OCI-LY7 (cell line): ENCODE results near the gene TRIM9.

Experiments used
- EZH2phosphoT487 ChIP-seq: fragments of 200-600 bp; sonication (generic); IDR thresholded peaks from 2 replicates; pipeline ENCODE4 v1.6.1; 2018; ENCODE audit warnings: low read depth, borderline replicate concordance, mild to moderate bottlenecking, mixed run types, antibody characterized with exemption, low read length, moderate library complexity, mixed read lengths
- TF ChIP-seq, protein P1 (sequence below): fragments of 200-600 bp; sonication (generic); conservative IDR thresholded peaks from 2 replicates; pipeline ENCODE4 v1.5.1; 2014; ENCODE audit warnings: mild to moderate bottlenecking, antibody characterized with exemption, low read length, moderate library complexity, mixed read lengths

DNA sequence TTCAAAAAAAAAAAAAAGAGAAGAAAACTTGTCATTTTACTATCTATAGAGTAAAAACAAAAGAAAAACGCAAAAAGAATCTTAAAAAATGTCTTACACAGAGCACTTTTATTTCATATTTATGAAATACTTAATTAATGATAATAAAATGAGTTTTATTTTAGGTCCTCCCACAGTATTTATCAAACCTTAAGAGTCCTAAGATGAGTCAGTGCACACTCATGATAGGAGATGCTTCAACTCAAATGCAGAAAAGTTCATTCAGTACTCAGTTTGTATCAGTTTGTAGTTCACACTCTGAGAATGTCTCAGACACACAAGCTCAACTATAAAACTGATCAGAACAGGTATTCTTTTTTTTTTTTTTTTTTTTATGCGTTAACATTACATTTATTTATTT is 41.7 kb downstream of the TRIM9 start:
- TF ChIP-seq, protein P1, sequence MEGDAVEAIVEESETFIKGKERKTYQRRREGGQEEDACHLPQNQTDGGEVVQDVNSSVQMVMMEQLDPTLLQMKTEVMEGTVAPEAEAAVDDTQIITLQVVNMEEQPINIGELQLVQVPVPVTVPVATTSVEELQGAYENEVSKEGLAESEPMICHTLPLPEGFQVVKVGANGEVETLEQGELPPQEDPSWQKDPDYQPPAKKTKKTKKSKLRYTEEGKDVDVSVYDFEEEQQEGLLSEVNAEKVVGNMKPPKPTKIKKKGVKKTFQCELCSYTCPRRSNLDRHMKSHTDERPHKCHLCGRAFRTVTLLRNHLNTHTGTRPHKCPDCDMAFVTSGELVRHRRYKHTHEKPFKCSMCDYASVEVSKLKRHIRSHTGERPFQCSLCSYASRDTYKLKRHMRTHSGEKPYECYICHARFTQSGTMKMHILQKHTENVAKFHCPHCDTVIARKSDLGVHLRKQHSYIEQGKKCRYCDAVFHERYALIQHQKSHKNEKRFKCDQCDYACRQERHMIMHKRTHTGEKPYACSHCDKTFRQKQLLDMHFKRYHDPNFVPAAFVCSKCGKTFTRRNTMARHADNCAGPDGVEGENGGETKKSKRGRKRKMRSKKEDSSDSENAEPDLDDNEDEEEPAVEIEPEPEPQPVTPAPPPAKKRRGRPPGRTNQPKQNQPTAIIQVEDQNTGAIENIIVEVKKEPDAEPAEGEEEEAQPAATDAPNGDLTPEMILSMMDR: no peak
- no peak for TF ChIP-seq EZH2phosphoT487
